BJ (cell line): ENCODE results near the gene CHMP6. TPM values are rescaled to one million over a fixed set of nuclear protein-coding genes. Genes with fewer than 3 reads are reported as not detected.

Experiments used
- CTCF ChIA-PET: fragments of 350-600 bp; formaldehyde crosslinking; extraction: SDS; loops from one replicate; lab custom pipeline; 2021; ENCODE audit warnings: antibody characterized with exemption, inconsistent platforms; lab: Yijun Ruan, JAX
- POLR2A ChIA-PET: fragments of 300-600 bp; sonication (Branson Sonifier 250); formaldehyde crosslinking; extraction: SDS; loops from one replicate; lab custom pipeline; 2021; ENCODE audit warnings: antibody characterized with exemption; lab: Charles Lee
- DNase-seq: peaks from one replicate; pipeline ENCODE4 v3.0.0-alpha.2; 2011; ENCODE audit warnings: low read depth
- H3K27me3 ChIP-seq: 2 replicates; pipeline ENCODE4 v1.6.0; 2011; ENCODE audit warnings: low read length; ENCODE audit not compliant: control insufficient read depth, insufficient read depth
- H3K36me3 ChIP-seq: 2 replicates; pipeline ENCODE4 v1.5.1; 2011; ENCODE audit warnings: low read length; ENCODE audit not compliant: control insufficient read depth, insufficient read depth
- H3K4me3 ChIP-seq: 2 replicates; pipeline ENCODE4 v1.5.1; 2011; ENCODE audit warnings: low read depth, mild to moderate bottlenecking, control low read depth, low read length
- CTCF ChIP-seq: IDR thresholded peaks from 2 replicates; pipeline ENCODE4 v1.5.1; 2011; ENCODE audit warnings: low read depth, mild to moderate bottlenecking, control low read depth, inconsistent platforms, low read length, moderate library complexity; ENCODE audit not compliant: insufficient read depth
- polyA plus RNA-seq: library from polyadenylated mRNA; depleted of rRNA; stranded (reverse); fragments of >200 nt; gene quantifications from 2 replicates; pipeline ENCODE4 v1.2.3, GENCODE V29; 2011

CHMP6 gene
- polyA plus RNA-seq, 1 experiment, result 30.7 TPM

- DNase-seq, result no peak
- no peak for TF ChIP-seq CTCF
- CTCF ChIA-PET, result interaction anchor here (0.6 to 1.5 kb wide), 6 partner anchors 9 to 608 kb away, joined by 3 to 7 read pairs (median 3); no protein-coding TSS in a partner anchor
- no peaks in the 10 kb centered on the region for H3K36me3 ChIP-seq
- H3K27me3 ChIP-seq, result peaks cover 16% of the 10 kb centered on the region
- H3K4me3 ChIP-seq, result no peak overlapping the region
- POLR2A ChIA-PET, result interaction anchor here (0.6 kb wide), 1 partner anchor 11 kb away, joined by 3 read pairs; no protein-coding TSS in a partner anchor
Observed at GRCh38 chr17:81006891-81007290, 15.2 kb downstream of the CHMP6 start.

- Histone ChIP-seq H3K36me3 (no peaks in the 10 kb centered on the region), H3K4me3 (no peak overlapping the region), H3K27me3 (peaks cover 16% of the 10 kb centered on the region)
- TF ChIP-seq CTCF, result no peak
- no peak for DNase-seq
- POLR2A ChIA-PET, result no interaction called here
- CTCF ChIA-PET, result no interaction called here
Observed at GRCh38 chr17:81008140-81008539, 16.5 kb downstream of the CHMP6 start.

GRCh38 chr17:81009136-81009535, 17.5 kb downstream of the CHMP6 start:
- DNase-seq, result no peak
- Histone ChIP-seq H3K36me3 (no peaks in the 10 kb centered on the region), H3K27me3 (peaks cover 11% of the 10 kb centered on the region), H3K4me3 (no peak overlapping the region)
- no peak for TF ChIP-seq CTCF
- POLR2A ChIA-PET, result no interaction called here
- CTCF ChIA-PET, result interaction anchor here (1.4 kb wide), 1 partner anchor 15 kb away, joined by 3 read pairs; no protein-coding TSS in a partner anchor

GRCh38 chr17:81010935-81011334, 19.3 kb downstream of the CHMP6 start:
- ChIA-PET CTCF (interaction anchor here (0.9 to 1.6 kb wide), 3 partner anchors 13 to 91 kb away, joined by 3 to 6 read pairs (median 4); no protein-coding TSS in a partner anchor), POLR2A (no interaction called here)
- no peak for TF ChIP-seq CTCF
- Histone ChIP-seq H3K4me3 (no peak overlapping the region), H3K27me3 (peaks cover 5% of the 10 kb centered on the region), H3K36me3 (no peaks in the 10 kb centered on the region)
- DNase-seq, result no peak

- Histone ChIP-seq H3K36me3 (no peaks in the 10 kb centered on the region), H3K27me3 (peaks cover 3% of the 10 kb centered on the region), H3K4me3 (no peak overlapping the region)
- DNase-seq, result no peak
- ChIA-PET POLR2A (no interaction called here), CTCF (interaction anchor here (4.4 kb wide), 1 partner anchor 12 kb away, joined by 24 read pairs; no protein-coding TSS in a partner anchor)
- no peak for TF ChIP-seq CTCF
Observed at GRCh38 chr17:81011951-81012350, 20.3 kb downstream of the CHMP6 start.
